WTC11 (cell line): Measurements from ENCODE around the gene MT1G. TPM values are rescaled to one million over a fixed set of nuclear protein-coding genes. Genes with fewer than 3 reads are reported as not detected.

ENCODE experiments used
- ATAC-seq: fragments of 200-7000 bp; cut with Tn5 transposase; 2 replicates; pipeline ENCODE4 v1.10.0; 2021; ENCODE audit warnings: mild to moderate bottlenecking, moderate library complexity
- CTCF ChIA-PET: fragments of 300-600 bp; sonication (Branson Sonifier 250); formaldehyde crosslinking; loops from one replicate; lab custom pipeline; 2021; ENCODE audit warnings: antibody characterized with exemption; lab: Charles Lee
- POLR2A ChIA-PET: fragments of 350-600 bp; sonication (Branson Sonifier 250); formaldehyde crosslinking; loops from one replicate; lab custom pipeline; 2021; ENCODE audit warnings: antibody characterized with exemption; lab: Charles Lee
- DNase-seq: peaks from one replicate; pipeline ENCODE4 v3.0.0; 2021; ENCODE audit warnings: low spot score
- H3K27ac Mint-ChIP-seq: 2 replicates; pipeline ENCODE4 v1.8.0; 2021; ENCODE audit warnings: mixed read lengths
- H3K27me3 Mint-ChIP-seq: 2 replicates; pipeline ENCODE4 v1.8.0; 2021; ENCODE audit warnings: low read depth, mild to moderate bottlenecking, moderate library complexity, mixed read lengths
- H3K36me3 Mint-ChIP-seq: 2 replicates; pipeline ENCODE4 v1.8.0; 2021; ENCODE audit warnings: mixed read lengths
- H3K4me1 Mint-ChIP-seq: 2 replicates; pipeline ENCODE4 v1.8.0; 2022; ENCODE audit warnings: mixed read lengths
- H3K4me3 Mint-ChIP-seq: 2 replicates; pipeline ENCODE4 v1.8.0; 2021; ENCODE audit warnings: mild to moderate bottlenecking, moderate library complexity, mixed read lengths
- H3K9me3 Mint-ChIP-seq: 2 replicates; pipeline ENCODE4 v1.8.0; 2021; ENCODE audit warnings: mixed read lengths
- AFF4 ChIP-seq: sonication (generic); formaldehyde crosslinking; IDR thresholded peaks from 2 replicates; pipeline ENCODE4 v1.8.1; 2023; ENCODE audit warnings: mild to moderate bottlenecking, missing genetic modification reagents, borderline replicate concordance
- AR ChIP-seq: fragments of 250-450 bp; sonication (Bioruptor Pico); IDR thresholded peaks from 2 replicates; pipeline ENCODE4 v1.9.0; 2021; ENCODE audit warnings: mild to moderate bottlenecking
- CBFB ChIP-seq: sonication (generic); formaldehyde crosslinking; IDR thresholded peaks from 2 replicates; pipeline ENCODE4 v1.8.1; 2022; ENCODE audit warnings: mild to moderate bottlenecking, low read depth, missing genetic modification reagents
- CREM ChIP-seq: sonication (generic); formaldehyde crosslinking; IDR thresholded peaks from 2 replicates; pipeline ENCODE4 v1.8.1; 2022; ENCODE audit warnings: mild to moderate bottlenecking, missing genetic modification reagents, moderate library complexity
- JUN ChIP-seq: sonication (generic); formaldehyde crosslinking; IDR thresholded peaks from 2 replicates; pipeline ENCODE4 v1.8.0; 2023; ENCODE audit warnings: mild to moderate bottlenecking, missing genetic modification reagents
- NFE2L1 ChIP-seq: sonication (generic); formaldehyde crosslinking; IDR thresholded peaks from 2 replicates; pipeline ENCODE4 v1.8.1; 2023; ENCODE audit warnings: missing genetic modification reagents
- NR2C2 ChIP-seq: sonication (generic); formaldehyde crosslinking; IDR thresholded peaks from 2 replicates; pipeline ENCODE4 v1.8.0; 2022; ENCODE audit warnings: mild to moderate bottlenecking, missing genetic modification reagents
- SOX15 ChIP-seq: fragments of 250-450 bp; sonication (Bioruptor Pico); IDR thresholded peaks from 2 replicates; pipeline ENCODE4 v1.9.0; 2021; ENCODE audit warnings: mild to moderate bottlenecking
- TEAD1 ChIP-seq: sonication (generic); formaldehyde crosslinking; IDR thresholded peaks from 2 replicates; pipeline ENCODE4 v1.8.0; 2022; ENCODE audit warnings: mild to moderate bottlenecking, missing genetic modification reagents
- TEAD4 ChIP-seq: sonication (generic); formaldehyde crosslinking; IDR thresholded peaks from 2 replicates; pipeline ENCODE4 v1.8.0; 2022; ENCODE audit warnings: mild to moderate bottlenecking, missing genetic modification reagents
- USF2 ChIP-seq: sonication (generic); formaldehyde crosslinking; IDR thresholded peaks from 2 replicates; pipeline ENCODE4 v1.8.1; 2023; ENCODE audit warnings: mild to moderate bottlenecking, missing genetic modification reagents, moderate library complexity
- ZNF121 ChIP-seq: sonication (generic); formaldehyde crosslinking; IDR thresholded peaks from 2 replicates; pipeline ENCODE4 v1.8.0; 2023; ENCODE audit warnings: missing genetic modification reagents
- ZNF671 ChIP-seq: fragments of 250-450 bp; sonication (Bioruptor Pico); IDR thresholded peaks from 2 replicates; pipeline ENCODE4 v1.8.0; 2021; ENCODE audit warnings: mild to moderate bottlenecking
- total RNA-seq: library from RNA; stranded (reverse); gene quantifications from 3 replicates; pipeline ENCODE4 v1.2.3, GENCODE V29; 2021
- TF ChIP-seq, protein P1 (sequence below): sonication (generic); formaldehyde crosslinking; IDR thresholded peaks from 2 replicates; pipeline ENCODE4 v1.8.0; 2022; ENCODE audit warnings: mild to moderate bottlenecking, missing genetic modification reagents
- TF ChIP-seq, protein P2 (sequence below): fragments of 250-450 bp; sonication (Bioruptor Pico); conservative IDR thresholded peaks from 2 replicates; pipeline ENCODE4 v1.9.0; 2021; ENCODE audit warnings: mild to moderate bottlenecking
- TF ChIP-seq, protein P3 (sequence below): sonication (generic); formaldehyde crosslinking; IDR thresholded peaks from 2 replicates; pipeline ENCODE4 v1.8.1; 2023; ENCODE audit warnings: mild to moderate bottlenecking, missing genetic modification reagents
- TF ChIP-seq, protein P4 (sequence below): sonication (generic); formaldehyde crosslinking; conservative IDR thresholded peaks from 2 replicates; pipeline ENCODE4 v1.8.1; 2022; ENCODE audit warnings: mild to moderate bottlenecking, missing genetic modification reagents

Gene MT1G
- total RNA-seq, 1 experiment from 2014 or later = 333 TPM

GRCh38 chr16:56697456-56698155, 29.7 kb upstream of the MT1G start:
- POLR2A ChIA-PET = interaction anchor here (0.7 kb wide), 1 partner anchor 241 kb away, joined by 3 read pairs; no protein-coding TSS in a partner anchor
- DNase-seq (no peak), ATAC-seq (no peak)
- TF ChIP-seq SOX15 (no peak), NFE2L1 (CRISPR knock-in tag) (no peak), TEAD1 (CRISPR knock-in tag) (no peak), AFF4 (no peak), CBFB (CRISPR knock-in tag) (no peak), CREM (CRISPR knock-in tag) (no peak), AR (CRISPR knock-in tag) (no peak), TEAD4 (CRISPR knock-in tag) (no peak), ZNF671 (no peak), ZNF121 (CRISPR knock-in tag) (no peak), NR2C2 (no peak), JUN (no peak), USF2 (CRISPR knock-in tag) (no peak)
- TF ChIP-seq, protein P1, sequence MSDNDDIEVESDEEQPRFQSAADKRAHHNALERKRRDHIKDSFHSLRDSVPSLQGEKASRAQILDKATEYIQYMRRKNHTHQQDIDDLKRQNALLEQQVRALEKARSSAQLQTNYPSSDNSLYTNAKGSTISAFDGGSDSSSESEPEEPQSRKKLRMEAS (CRISPR knock-in tag) = no peak
- TF ChIP-seq, protein P2, sequence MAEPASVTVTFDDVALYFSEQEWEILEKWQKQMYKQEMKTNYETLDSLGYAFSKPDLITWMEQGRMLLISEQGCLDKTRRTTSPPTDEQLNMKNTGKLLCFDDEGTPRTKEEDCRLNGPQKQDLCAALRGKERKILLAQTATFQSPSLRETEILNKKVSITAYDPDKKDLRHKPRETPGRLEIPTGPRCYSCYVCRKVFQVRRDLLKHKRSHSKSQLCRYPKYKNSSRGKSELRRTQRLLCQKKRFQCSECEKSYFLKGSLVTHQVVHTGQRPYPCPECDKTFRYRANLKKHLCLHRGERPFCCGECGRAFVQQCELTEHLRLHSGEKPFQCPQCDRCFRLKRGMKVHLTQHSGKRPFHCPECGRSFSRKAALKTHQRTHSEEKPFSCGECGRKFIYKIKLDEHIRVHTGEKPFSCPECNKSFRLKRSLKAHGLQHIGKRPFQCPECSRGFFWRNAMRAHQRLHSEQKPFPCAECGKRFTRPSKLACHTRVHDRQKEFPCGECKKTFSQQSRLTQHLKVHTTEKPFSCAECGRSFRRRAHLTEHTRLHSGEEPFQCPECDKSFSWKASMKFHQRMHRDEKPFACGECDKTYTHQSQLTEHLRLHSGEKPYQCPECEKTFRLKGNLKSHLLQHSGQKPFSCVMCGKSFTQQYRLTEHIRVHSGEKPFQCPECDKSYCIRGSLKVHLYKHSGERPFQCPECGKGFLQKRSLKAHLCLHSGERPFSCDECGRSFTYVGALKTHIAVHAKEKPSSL = no peak
- TF ChIP-seq, protein P3, sequence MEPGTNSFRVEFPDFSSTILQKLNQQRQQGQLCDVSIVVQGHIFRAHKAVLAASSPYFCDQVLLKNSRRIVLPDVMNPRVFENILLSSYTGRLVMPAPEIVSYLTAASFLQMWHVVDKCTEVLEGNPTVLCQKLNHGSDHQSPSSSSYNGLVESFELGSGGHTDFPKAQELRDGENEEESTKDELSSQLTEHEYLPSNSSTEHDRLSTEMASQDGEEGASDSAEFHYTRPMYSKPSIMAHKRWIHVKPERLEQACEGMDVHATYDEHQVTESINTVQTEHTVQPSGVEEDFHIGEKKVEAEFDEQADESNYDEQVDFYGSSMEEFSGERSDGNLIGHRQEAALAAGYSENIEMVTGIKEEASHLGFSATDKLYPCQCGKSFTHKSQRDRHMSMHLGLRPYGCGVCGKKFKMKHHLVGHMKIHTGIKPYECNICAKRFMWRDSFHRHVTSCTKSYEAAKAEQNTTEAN (CRISPR knock-in tag) = no peak
- TF ChIP-seq, protein P4, sequence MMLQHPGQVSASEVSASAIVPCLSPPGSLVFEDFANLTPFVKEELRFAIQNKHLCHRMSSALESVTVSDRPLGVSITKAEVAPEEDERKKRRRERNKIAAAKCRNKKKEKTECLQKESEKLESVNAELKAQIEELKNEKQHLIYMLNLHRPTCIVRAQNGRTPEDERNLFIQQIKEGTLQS (CRISPR knock-in tag) = no peak
- H3K9me3 Mint-ChIP-seq = peaks cover 11% of the 10 kb centered on the region
- H3K27me3 Mint-ChIP-seq = peaks cover 2% of the 10 kb centered on the region; the same call in 1 of the 2 replicates
- CTCF ChIA-PET = interaction anchor here (1.2 kb wide), 1 partner anchor 24 kb away, joined by 3 read pairs; no protein-coding TSS in a partner anchor
- H3K4me1 Mint-ChIP-seq = peaks cover 19% of the 10 kb centered on the region
- H3K4me3 Mint-ChIP-seq = no peak overlapping the region
- no peak overlapping the region for H3K27ac Mint-ChIP-seq
- peaks cover 5% of the 10 kb centered on the region; the same call in 1 of the 2 replicates for H3K36me3 Mint-ChIP-seq
